HG03378 (cell line): ENCODE results near the gene CCDC47.
"Not testable (repeated sequence)": the region's sequence is repeated elsewhere in the genome, so short reads cannot be mapped to it uniquely, and the experiment has no call there.

ENCODE experiments used
- ATAC-seq: cut with Tn5 transposase; IDR thresholded peaks from one replicate; pipeline ENCODE4 v1.9.1; 2021; ENCODE audit warnings: mild to moderate bottlenecking, moderate library complexity; ENCODE audit not compliant: unreplicated experiment

The CCDC47 gene

DNA sequence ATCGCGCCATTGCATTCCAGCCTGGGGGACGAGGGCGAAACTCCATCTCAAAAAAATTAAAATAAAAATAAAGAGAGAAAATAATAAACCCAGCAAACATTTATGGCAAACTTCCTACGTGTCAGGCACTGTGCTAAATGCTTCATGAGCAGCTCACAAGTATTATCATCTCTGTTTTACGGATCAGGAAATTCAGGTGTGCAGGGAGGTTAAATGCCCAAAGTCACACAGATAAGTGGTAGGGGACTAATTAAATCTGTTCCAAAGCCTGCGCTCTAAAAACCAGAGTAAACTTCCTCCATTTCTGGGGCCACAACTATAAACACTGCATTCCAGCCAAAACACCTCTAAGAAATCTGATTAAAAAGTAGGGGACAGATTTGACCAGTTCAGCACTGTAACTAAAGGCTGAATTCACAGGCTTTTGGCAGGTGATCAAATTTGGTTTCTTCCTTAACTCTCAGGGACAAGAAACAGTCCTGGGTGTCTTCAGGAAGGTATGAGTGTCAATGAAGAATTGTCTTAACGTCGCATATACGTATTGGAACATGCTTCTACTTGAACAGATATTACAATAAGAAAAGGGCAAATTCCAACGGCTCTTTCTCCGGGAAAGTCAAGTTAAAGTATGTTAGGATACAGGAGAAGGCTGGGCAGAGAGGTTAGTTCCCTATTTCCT is 32.8 kb downstream of the CCDC47 start:
- no peak for ATAC-seq

DNA sequence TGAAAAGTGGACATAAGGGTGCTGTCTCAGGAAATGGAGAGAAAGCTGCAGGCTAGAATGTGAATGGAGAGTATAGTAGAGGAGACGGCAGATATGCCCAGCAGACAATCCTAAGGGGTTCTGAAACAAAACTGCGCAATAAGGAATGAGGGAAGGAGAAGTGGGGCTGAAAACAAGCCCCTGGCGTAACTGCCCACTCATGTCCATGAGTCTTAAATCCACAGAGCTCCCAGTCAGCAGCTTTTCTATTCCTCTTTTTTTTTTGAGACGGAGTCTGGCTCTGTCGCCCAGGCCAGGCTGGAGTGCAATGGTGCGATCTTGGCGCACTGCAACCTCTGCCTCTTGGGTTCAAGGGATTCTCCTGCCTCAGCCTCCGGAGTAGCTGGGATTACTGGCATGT is 37.7 kb downstream of the CCDC47 start:
- no peak for ATAC-seq

DNA sequence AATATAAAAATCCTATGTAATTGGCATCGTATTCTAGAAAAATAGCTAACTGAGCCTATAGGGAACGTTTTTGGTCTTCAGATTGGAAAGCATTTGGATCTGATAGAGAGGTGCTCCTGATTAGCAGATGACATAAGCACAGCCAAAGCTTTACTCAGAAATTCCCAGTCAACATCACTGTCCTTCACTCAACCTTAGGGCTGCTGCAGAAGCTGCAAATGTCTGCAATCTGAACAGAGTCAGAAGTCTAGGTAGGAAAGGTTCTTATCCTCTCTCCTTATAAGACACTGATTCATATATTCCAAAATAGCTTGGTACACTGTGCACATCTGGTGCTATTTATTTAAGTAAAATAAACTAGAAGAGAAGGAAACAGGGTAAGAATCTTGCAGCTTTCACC is 51.0 kb downstream of the CCDC47 start:
- no peak for ATAC-seq

DNA sequence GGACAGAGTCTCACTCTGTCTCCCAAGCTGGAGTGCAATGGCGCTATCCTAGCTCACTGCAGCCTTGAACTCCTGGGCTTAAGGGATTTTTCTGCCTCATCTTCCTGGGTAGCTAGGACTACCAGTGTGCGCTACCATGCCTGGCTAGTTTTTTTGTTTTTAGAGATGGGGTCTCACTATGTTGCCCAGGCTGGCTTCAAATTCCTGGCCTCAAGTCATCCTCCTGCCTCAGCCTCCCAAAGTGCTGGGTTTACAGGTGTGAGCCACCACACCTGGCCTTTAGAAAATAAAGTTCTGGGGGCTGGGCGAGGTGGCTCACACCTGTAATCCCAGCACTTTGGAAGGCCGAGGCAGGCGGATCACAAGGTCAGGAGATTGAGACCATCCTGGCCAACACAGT is 53.2 kb downstream of the CCDC47 start:
- ATAC-seq, result not testable (repeated sequence)

DNA sequence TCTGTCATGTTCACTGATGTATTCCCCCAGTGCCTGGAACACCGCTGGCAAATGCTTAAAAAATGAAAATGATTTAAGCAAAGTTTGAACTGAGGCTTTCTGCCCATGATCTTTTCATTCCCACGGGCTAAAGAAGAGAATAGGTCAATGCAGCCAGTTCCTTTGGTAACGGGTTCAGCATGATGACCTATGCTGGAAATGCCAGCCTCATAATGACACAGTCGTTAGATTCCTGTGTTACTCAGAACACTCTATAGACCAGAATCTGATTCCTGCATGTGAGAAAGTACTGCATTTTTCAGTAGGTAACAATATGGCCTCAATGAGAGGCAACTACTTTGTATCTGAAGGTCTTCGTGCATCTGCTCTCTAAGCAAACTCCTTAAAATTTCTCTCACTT is 54.4 kb downstream of the CCDC47 start:
- ATAC-seq, result no peak

DNA sequence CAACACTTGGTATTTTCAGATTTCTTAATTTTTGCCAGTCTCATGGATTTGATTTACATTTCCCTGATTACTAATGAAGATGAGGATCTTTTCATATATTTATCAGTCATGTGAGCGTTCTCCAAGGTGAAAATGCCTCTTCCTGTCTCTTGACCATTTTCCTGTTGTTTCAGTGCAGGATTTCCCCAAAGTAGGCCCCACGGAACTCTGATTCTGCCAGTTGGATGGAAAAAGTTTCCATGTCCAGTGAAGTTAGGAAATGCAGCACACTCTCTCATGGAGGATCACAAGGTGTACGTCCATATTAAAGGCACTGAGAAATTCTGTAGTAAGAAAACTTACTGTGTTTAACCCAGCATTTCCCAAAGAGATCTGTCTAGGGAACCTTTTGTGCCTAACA is 57.0 kb downstream of the CCDC47 start:
- ATAC-seq, result no peak

DNA sequence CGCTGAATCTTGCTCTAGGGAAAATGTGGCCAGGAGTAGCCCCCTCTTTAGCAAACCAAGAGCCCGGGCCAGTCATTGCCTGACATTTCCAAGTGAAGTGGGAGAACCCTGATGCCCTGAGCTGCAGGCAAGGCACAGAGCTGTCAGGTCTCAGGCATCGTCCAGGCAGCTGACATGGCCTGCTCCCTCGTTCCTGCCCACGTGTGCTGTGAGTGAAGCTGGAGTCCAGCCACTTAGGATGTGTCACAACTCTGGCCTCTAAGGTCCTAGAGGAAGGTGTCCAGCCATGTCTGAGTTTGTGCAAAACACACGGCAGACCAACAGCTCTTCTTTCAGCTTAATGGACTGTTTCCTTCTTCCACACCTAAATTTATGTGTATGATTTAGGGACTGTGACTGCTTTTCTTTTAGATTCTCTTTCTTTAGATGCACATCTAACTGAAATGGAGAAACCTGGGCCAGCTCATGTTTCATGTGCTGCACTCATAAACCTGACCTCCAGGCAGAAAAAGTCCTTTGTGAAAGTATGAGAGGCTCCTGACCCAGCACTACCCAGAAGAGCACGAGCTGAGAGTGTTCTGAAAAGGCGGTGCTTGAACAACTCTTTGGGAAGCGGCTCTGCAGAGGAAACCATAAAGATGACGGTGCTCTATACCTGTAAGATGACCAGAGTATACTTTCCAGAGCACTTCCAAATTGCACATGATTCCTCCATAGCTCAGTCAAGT is 58.7 kb downstream of the CCDC47 start:
- ATAC-seq, result no peak

DNA sequence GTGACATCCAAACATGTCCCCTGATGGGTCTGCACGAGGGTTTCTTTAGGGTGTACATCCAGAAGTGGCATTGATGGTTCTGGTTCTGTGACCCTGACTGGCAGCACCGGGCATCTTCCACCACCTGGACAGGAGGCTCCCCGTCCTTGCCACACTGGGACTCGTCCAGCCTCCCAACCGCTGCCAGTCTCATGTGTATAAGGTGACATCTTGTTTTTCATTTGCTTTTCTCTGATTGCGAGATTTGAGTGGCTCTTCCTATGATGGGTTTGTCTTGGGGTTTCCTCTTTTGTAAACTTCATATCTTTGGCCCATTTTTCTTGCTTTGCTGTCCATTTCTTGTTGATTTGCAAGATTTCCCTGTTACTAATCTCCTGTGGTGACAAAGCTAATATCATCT is 64.3 kb downstream of the CCDC47 start:
- ATAC-seq, result no peak

DNA sequence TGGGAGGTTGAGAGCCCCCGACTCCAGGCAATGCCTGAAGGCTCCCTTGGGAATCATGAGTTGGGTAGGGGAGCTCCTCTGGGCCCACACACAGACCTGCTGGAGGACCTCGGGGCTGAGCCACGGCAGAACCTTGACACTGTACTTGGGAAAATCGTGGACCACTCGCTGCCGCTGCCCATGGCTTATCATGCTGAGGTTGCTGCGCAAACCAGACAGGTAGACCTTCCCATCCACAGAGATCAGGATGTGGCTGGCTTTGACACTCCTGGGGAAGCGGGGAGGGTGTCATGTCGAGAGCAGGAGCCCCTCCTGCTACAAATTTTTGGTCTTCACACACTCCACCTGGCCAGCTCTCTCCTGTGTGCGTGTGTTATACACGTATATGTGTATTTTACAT is 66.2 kb downstream of the CCDC47 start:
- no peak for ATAC-seq

DNA sequence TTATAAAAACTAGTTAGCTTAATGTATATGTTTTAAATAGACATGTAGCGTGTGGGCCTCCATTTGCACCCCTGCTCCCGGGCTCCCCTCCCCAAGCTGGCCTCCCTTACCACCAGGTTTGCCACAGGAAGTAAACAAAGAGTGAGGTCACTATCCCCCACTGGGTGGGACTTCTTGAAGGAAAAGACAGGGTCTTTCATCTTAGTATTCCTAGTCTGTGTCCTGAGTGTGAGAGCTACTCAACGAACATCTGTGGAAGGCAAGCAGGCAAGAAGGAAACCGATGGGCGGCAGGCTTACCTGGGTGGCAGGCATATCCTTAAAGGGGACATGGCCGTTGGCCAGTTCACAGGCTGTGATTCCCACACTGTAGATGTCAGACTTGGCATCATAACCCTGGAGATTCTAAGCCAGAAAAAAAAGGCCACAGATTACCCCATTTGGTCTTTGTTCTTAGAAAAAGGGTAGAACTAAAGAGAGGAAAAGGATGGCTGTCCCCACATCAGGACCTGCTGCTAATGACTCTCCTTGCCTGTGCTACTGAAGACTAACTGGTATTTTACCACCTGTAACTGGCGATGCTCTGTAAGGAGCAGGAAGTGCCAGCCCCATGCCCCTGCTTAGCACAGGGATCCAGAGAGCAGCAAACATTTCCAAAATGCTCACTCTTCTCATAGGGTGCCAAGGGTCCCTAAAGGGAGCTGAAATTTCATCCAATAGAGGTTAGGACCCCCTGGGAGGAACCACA is 66.9 kb downstream of the CCDC47 start:
- ATAC-seq, result no peak

DNA sequence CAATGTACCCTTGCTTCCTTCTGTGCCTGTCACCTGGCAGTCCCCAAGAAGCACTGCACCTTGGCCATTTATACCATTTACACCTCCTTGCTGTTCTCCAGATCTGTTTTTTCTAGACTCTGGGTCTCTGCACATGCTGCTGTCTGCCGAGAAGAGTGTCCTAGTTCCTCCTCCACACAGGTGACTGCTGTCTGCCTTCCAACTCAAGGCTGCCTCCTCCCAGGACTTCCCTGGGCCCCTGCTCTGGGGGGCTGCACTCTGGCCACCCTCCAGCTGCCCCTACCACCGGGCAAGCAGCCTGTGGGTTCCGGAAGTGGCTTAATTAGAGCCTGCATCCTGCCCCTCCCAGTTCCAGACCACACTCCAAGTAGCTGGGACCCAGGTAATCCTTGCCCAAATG is 67.7 kb downstream of the CCDC47 start:
- no peak for ATAC-seq

DNA sequence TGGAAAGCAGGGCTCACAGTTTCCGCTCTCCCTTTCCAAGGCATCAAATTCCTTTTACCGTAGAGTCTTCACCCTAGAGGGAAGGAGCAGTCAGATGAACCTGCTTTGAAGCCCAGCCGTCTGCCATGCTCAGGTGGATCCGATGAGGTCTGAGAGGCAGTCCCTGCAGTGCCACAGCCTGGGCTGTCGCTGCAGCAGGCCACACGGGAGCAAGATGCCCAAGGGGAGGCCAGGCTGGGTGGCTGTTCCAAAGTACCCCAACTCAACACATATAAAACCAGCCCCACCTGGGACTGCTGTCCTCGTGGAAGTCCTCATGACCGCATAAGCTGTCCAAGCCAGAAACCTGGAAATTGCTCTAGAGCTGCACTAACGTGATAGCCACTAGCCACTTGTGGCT is 68.6 kb downstream of the CCDC47 start:
- ATAC-seq, result no peak

DNA sequence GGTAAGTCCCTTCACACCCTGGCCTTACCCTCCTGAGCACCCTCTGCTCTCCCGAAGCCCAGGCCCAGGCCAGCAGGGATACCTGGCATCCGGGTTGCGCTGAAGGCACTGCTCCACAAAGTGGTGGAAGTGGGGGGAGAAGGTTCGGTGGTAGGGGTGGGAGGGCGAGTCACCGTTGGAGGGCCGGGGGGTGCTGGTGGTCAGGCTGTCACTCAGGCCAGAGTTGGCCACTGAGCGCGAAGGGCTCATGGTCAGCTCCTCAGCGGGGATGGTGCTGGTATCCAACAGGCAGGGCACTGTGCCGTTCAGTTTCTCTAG is 69.2 kb downstream of the CCDC47 start:
- ATAC-seq, result no peak

DNA sequence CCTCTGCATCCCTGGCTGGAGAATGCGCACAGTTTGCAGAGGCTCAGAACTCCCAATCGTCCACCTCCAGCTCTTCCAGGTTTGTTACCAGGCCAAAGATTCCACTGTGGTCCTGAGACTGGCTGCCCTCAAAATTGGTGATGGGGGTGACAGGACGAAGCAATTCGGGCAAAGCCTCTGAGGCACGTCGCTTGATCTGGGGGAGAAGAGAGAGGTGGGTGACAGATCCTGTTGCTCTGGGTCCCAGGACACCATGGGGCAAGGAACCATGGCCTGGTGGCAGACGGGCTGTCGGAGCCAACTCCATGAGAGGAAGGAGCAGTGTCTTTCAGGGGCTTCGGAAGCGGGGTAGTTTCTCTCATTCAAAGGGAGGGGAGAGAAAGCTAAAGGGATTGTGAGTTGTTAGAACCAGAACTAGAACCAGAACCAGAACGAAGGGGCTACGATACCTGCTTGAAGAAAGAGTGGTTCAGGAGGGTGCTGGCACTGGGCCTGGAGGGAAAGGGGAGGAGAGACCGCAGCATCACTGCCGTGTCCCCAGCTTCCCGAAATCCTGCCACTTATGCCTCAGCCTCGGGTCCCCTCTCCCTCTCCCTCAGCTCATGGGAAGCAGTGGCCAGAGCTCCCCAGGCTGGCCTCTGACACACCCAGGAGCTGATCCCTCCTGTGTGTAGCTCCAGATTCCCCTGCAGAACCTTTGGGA is 69.7 kb downstream of the CCDC47 start:
- ATAC-seq, result no peak

DNA sequence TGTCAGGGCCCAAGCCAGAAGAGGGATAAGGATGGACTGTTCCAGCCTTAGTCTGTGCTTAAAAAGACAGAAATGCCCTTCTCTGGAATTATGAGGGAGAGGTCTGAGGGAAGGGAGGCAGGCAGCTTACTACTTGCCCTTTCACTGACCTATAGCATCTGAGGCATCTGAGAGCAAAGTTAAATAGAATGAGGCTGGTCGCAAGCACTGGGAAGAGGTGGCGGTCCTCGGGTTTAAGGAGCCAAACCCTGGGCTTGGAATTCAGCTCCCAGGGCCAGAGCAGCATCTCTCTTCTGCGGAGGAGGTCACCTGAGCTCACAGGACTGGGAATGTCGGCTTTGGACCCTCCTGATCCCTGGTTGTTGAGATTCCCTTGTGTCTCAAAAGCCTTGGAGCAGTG is 70.4 kb downstream of the CCDC47 start:
- ATAC-seq, result no peak

DNA sequence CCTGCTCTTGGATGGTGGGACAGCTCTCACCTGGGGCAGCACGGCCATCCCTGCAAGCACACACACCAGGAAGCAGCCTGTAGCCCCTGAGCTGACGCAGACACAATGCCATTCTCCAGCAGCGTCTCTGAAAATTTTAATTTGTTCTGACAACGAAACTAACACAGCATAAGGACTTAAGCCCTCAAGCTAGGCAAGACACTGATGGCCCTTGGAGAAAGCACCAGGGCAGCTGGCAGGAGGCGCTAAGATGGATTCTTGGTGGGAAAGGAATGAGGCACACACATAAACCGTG is 70.7 kb downstream of the CCDC47 start:
- ATAC-seq, result no peak

DNA sequence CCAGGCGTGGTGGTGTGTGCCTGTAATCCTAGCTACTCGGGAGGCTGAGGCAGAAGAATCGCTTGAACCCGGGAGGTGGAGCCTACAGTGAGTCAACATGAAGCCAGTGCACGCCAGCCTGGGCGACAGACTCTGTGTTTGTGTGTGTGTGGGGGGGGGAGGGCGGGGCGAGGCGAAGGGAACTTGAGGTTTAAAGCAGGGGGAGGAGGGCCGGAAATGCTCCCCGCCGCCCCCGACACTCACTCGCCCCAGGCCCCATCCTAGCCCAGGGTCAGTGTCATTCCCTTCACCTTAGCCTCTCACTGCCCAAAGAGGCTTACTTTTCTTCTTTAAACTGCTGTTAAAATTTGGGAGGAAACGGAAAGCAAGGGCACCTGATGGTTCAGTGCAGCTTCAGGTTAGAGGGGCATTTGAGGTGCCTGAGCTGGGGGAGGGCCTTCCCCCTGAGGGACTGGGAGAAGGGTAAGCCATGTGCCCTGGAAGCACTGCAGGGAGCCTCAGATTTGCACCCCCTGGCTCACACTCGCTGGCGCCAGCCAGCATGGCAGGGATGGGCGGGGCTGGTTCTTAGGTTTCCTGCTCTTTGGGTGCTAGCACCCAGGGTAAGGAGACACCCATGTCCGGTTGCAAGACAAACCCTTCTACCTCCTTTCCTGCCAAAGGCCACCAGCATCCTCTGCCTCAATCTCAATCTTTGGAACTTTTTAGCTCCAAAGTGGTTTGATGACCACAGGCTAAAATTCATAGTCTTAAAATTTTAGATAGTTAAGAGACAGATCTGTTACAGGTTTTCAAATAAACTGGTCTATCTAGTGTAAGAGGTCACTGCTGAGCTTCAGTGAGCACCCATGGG is 71.3 kb downstream of the CCDC47 start:
- ATAC-seq, result no peak

DNA sequence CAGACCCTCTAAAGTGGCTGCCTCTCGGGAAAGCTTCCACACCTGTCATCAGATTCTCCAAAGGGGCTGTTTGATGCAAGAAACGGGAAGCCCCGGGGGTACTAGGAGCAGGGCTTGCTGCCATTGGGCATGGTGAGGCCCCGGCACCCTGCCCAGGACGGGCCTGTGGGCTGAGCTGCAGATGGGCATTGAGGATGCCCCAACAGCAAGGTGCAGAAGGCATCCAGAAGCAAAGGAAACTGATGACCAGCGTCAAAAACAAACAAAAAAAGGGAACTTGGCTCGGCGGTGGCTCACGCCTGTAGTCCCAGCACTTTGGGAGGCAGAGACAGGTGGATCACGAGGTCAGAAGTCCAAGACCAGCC is 72.0 kb downstream of the CCDC47 start:
- no peak for ATAC-seq

DNA sequence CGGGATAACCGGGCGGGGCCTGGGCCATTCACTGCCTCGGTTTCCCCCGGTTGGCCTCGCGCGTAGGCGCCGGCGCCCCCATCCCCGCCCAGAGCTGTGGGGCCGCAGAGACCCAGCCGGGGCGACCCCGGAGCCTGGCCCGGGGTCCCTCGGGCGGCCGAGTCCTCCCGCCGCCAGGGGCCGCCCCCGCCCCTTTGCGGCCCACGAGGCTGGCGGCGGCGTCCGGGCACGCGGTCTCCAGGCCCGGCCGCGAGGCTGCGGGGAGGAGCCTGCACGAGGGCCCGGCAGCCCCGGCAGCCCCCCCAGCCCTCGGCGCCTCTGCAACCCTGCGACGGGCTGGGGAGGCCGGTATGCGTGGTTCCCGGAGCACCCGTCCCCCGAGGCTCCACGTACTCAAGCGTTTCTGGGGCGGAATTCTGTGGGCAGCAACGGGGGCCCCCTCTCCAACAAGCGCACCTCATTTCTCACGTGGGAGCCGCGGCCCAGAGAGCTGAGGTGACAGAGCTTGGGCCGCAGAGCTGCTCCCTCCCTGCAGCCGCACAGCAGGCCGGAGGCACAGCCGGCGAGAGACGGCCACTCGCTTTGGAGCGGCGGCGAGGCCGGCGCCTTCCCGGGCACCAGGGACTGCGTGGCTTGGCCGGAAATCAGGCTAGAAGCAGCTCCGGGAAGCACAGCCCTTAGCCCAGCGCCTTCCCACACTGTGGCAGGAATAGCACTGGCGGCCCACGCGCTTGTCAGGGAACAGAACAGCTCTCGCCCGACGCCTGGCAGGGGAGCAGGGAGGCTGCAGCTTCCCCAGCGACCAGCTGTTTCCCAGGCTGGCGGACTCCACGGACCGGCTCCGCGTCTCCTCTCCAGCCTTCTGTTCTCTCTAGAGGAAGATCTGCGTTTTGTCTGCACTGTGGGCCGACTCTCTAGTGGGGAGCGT is 72.6 kb downstream of the CCDC47 start:
- no peak for ATAC-seq
